ENCODE results near the gene SIDT2.

GRCh38 chr11:117221775-117222517, 43.4 kb downstream of the SIDT2 start:
- TF ChIP-seq AGO1 (IDR thresholded peaks at IDR 0.05; ENCODE audit: low read depth, low read length, poor library complexity, severe bottlenecking) (no peak), NCOR1 (IDR thresholded peaks at IDR 0.05; ENCODE audit: borderline replicate concordance, low read length) (no peak), GATA4 (IDR thresholded peaks at IDR 0.05; ENCODE audit: borderline replicate concordance, low read depth) (no peak), POLR2A (IDR thresholded peaks at IDR 0.05; ENCODE audit: insufficient read depth in 1 of 2, low read depth in 2 of 2, low read length in 2 of 2) (no peak), POLR2AphosphoS5 (IDR thresholded peaks at IDR 0.05; ENCODE audit: low read depth, low read length) (no peak), RBAK (CRISPR knock-in tag; IDR thresholded peaks at IDR 0.05) (no peak), ZNF282 (IDR thresholded peaks at IDR 0.05; ENCODE audit: partially characterized antibody) (no peak), NR1H2 (CRISPR knock-in tag; IDR thresholded peaks at IDR 0.05; ENCODE audit: borderline replicate concordance, low read depth) (no peak), MTF2 (CRISPR knock-in tag; IDR thresholded peaks at IDR 0.05; ENCODE audit: borderline replicate concordance) (no peak), ZKSCAN1 (IDR thresholded peaks at IDR 0.05; ENCODE audit: low read length) (no peak), MAZ (IDR thresholded peaks at IDR 0.05; ENCODE audit: borderline replicate concordance, low read depth, low read length) (no peak), MAZ (CRISPR knock-in tag; IDR thresholded peaks at IDR 0.05; ENCODE audit: low read depth) (no peak)
- TF ChIP-seq, protein P1, sequence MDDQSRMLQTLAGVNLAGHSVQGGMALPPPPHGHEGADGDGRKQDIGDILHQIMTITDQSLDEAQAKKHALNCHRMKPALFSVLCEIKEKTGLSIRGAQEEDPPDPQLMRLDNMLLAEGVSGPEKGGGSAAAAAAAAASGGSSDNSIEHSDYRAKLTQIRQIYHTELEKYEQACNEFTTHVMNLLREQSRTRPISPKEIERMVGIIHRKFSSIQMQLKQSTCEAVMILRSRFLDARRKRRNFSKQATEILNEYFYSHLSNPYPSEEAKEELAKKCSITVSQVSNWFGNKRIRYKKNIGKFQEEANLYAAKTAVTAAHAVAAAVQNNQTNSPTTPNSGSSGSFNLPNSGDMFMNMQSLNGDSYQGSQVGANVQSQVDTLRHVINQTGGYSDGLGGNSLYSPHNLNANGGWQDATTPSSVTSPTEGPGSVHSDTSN (CRISPR knock-in tag; IDR thresholded peaks at IDR 0.05; ENCODE audit: borderline replicate concordance): no peak
- TF ChIP-seq, protein P2, sequence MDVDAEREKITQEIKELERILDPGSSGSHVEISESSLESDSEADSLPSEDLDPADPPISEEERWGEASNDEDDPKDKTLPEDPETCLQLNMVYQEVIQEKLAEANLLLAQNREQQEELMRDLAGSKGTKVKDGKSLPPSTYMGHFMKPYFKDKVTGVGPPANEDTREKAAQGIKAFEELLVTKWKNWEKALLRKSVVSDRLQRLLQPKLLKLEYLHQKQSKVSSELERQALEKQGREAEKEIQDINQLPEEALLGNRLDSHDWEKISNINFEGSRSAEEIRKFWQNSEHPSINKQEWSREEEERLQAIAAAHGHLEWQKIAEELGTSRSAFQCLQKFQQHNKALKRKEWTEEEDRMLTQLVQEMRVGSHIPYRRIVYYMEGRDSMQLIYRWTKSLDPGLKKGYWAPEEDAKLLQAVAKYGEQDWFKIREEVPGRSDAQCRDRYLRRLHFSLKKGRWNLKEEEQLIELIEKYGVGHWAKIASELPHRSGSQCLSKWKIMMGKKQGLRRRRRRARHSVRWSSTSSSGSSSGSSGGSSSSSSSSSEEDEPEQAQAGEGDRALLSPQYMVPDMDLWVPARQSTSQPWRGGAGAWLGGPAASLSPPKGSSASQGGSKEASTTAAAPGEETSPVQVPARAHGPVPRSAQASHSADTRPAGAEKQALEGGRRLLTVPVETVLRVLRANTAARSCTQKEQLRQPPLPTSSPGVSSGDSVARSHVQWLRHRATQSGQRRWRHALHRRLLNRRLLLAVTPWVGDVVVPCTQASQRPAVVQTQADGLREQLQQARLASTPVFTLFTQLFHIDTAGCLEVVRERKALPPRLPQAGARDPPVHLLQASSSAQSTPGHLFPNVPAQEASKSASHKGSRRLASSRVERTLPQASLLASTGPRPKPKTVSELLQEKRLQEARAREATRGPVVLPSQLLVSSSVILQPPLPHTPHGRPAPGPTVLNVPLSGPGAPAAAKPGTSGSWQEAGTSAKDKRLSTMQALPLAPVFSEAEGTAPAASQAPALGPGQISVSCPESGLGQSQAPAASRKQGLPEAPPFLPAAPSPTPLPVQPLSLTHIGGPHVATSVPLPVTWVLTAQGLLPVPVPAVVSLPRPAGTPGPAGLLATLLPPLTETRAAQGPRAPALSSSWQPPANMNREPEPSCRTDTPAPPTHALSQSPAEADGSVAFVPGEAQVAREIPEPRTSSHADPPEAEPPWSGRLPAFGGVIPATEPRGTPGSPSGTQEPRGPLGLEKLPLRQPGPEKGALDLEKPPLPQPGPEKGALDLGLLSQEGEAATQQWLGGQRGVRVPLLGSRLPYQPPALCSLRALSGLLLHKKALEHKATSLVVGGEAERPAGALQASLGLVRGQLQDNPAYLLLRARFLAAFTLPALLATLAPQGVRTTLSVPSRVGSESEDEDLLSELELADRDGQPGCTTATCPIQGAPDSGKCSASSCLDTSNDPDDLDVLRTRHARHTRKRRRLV (CRISPR knock-in tag; IDR thresholded peaks at IDR 0.05): no peak
- TF ChIP-seq, protein P3, sequence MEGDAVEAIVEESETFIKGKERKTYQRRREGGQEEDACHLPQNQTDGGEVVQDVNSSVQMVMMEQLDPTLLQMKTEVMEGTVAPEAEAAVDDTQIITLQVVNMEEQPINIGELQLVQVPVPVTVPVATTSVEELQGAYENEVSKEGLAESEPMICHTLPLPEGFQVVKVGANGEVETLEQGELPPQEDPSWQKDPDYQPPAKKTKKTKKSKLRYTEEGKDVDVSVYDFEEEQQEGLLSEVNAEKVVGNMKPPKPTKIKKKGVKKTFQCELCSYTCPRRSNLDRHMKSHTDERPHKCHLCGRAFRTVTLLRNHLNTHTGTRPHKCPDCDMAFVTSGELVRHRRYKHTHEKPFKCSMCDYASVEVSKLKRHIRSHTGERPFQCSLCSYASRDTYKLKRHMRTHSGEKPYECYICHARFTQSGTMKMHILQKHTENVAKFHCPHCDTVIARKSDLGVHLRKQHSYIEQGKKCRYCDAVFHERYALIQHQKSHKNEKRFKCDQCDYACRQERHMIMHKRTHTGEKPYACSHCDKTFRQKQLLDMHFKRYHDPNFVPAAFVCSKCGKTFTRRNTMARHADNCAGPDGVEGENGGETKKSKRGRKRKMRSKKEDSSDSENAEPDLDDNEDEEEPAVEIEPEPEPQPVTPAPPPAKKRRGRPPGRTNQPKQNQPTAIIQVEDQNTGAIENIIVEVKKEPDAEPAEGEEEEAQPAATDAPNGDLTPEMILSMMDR (CRISPR knock-in tag; IDR thresholded peaks at IDR 0.05): no peak

All from HepG2 (cell line).